ELR (cell line): Measurements from ENCODE around the gene SOD2.
"Not testable (repeated sequence)": the region's sequence is repeated elsewhere in the genome, so short reads cannot be mapped to it uniquely, and the experiment has no call there.

Experiments used
- DNase-seq: peaks from one replicate; pipeline ENCODE4 v3.0.0-alpha.2; 2015; ENCODE audit warnings: low read depth

The SOD2 gene

DNA sequence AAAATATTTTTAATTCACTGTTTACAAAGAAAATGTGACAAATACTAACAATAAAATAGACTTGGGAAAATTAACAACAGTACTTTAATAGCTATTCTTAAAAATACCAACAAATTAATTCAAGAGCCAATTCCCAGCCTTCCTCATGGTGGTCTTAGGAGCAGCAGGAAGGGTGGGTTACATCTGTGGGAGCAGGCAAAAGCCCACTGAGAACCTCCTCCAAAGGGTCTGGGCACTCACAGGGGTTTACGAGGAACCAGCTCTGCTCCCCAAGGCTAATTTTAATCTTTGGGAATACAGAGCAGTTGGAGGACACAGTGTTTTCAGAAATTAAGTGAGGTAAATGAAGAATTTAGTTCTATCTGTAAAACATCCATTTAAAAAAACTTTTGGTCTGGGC, 10.2 kb downstream of the SOD2 start:
- DNase-seq = no peak

DNA sequence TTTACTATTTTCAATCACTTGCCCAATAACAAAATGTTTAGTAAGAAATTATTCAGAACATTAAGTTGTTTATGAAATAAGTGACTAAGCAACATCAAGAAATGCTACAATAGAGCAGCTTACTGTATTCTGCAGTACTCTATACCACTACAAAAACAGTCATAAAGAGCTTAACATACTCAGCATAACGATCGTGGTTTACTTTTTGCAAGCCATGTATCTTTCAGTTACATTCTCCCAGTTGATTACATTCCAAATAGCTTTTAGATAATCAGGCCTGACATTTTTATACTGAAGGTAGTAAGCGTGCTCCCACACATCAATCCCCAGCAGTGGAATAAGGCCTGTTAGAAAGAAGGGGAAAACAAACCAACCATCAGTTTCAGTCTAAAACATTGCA, 10.7 kb downstream of the SOD2 start:
- DNase-seq = peak; percentile 21

DNA sequence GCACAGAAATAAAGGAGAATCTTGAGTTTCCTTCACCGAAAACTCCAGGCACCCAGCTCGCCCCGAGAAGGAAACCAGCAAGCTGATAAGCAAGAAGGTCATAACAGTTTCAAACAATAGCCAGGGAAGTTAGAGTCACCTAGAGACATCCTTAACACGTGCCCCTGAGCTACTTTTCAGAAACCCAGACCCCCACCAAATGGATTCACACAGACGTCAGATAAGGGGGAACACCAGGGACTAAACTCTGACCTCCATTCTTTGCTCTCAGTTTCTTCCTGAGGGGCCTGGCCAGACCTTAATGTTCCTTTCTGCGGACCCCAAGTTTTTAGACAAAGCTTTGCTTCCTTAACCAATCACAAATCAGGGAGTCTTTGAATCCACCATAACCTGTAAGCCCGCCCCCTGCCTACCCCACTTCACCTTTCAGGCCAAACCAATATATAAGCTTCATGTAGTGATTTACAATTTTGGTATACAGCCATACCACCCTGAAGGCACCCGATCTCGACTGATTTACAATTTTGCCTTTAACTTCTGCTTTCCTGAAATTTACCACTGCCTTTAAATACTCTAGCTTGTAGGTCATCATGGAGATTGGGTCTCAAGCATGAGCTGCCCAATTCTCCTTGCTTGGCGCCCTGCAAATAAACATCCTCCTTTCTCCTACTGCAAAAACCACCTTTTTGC, 11.7 kb downstream of the SOD2 start:
- no peak for DNase-seq

DNA sequence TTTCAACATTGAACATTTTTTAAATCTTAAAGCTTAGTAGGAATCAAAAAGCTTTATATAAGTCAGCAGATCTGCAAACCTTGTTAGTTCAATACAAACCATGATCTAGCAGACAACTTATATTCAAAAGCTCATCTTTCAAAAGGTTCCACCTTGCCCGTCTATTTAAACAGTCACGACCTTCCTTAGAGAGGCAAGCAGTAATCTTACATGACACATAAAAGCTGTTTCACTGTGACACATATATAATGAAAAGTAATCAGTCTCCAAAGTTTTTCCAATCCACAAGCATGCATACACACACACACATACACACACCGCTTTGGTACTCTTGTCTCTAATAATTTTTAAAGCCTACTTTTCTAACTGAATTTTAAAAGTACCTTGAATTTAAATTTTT, 12.9 kb downstream of the SOD2 start:
- peak; percentile 61 for DNase-seq

DNA sequence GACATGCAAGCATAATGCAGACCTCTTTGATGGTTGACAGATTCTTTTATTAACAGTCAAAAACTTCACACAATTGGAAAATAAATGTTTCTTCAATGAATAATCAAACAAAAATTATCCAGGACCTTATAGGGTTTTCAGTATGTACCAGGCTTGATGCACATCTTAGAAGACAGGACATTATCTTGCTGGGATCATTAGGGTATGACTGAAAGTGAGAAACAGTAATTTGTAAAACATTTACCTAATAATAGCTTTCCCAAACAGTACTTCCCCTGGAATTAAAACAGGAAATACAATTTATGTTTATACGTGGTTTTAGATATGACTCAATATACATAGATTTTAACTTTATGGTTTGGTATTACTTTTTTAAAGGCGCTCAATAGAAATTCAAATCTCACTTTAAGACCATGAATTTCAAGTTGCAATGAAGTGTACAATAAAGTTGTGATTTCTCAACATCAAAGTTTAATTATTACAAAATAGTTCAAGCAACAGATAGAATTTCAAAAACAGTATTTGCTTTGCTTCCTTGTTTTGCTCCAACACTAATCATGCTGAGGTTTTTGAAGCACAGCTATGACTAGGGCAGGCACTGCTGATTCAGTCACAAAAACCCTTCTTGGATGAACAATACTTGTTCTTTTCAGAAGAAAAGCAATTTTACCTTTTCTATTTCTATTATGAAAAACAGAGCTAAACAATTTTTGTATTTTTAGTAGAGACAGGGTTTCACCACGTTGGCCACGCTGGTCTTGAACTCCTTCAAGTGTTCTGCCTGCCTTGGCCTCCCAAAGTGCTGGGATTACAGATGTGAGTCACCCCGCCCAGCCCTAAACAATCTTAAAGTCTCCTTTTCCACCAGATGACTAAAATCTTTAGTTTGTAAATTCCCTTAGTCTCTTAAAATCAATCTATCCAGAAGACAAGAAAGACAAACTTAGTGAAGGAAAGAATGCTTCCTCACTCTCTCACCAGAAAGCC, 13.7 kb downstream of the SOD2 start:
- DNase-seq = peak; percentile 70

DNA sequence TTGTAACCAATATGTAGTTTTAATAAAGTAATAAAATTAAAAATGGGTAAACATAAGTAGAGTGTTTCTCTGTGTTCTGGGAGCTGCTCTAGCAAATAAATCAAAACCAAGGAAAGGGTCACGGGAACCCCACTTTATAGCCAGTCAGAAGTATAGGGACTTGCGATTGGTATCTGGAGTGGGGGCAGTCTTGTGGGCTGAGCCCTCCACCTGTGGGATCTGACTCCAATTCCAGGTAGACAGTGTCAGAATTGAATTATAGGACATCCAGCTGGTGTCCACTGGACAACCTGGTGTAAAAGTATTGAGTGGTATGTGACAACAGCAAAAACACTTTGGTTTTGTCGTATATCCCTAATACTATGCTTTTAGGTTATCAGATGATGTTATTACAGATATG, 14.5 kb downstream of the SOD2 start:
- no peak for DNase-seq

DNA sequence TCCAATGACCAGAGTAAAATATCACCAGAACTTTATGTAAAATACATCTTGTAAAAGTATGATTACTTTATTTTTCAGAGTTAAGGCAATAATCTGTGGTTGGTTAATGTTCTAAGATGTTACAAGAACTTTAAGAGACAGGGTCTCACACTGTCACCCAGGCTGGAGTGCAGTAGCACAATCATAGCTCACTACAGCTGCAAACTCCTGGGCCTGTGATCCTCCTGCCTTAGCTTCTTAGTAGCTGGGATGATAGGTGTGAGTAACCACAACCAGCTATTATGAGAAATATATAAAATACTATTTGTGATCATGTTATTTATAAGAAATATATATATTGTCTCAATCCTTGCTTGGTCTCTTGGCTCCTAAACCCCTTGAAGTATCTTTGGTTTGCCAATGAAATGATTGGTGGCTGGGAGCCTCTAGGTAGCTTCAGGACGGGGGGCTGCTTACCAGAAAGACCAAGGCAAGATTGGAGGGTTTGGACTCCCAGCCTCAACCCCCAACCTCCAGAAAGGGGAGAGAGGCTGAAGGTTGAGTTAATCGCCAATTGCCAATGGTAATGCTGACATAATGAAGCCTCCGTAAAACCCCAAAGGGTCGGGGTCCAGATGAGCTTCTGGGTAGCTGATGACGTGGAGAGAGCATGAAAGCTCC, 15.4 kb downstream of the SOD2 start:
- DNase-seq = no peak

DNA sequence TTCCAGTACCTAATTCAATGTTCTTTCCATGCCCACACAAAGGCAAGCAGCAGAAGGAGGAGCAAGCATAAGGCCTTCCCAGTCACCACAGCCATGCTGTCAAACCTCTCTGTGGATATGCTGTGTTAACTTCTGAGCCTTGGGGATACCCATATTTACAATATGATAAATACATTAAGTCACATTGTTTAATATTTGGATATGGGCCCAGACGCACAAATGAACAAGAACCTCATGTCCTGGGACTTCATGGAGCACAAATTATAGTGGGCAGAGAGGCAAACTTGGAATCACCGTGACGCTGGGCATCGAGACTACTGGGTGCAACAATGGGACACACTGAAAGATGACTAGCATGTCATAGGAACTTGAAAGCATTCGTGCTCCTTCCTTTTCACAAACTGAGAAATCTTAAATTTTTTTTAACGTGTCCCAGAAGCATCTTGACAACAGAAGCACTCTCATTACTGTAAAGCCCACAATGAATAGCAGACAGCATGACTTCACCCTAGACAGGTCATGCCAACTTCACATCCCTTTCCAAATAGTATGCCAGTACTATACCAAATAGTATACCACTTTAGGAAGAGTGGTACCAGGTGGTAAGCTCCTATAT, 16.0 kb downstream of the SOD2 start:
- no peak for DNase-seq

DNA sequence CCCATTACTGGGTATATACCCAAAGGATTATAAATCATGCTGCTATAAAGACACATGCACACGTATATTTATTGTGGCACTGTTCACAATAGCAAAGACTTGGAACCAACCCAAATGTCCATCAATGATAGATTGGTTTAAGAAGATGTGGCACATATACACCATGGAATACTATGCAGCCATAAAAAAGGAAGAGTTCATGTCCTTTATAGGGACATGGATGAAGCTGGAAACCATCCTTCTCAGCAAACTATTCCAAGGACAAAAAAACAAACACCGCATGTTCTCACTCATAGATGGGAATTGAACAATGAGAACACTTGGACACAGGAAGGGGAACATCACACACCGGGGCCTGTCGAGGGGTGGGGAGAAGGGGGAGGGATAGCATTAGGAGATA, 16.8 kb downstream of the SOD2 start:
- DNase-seq = not testable (repeated sequence)

DNA sequence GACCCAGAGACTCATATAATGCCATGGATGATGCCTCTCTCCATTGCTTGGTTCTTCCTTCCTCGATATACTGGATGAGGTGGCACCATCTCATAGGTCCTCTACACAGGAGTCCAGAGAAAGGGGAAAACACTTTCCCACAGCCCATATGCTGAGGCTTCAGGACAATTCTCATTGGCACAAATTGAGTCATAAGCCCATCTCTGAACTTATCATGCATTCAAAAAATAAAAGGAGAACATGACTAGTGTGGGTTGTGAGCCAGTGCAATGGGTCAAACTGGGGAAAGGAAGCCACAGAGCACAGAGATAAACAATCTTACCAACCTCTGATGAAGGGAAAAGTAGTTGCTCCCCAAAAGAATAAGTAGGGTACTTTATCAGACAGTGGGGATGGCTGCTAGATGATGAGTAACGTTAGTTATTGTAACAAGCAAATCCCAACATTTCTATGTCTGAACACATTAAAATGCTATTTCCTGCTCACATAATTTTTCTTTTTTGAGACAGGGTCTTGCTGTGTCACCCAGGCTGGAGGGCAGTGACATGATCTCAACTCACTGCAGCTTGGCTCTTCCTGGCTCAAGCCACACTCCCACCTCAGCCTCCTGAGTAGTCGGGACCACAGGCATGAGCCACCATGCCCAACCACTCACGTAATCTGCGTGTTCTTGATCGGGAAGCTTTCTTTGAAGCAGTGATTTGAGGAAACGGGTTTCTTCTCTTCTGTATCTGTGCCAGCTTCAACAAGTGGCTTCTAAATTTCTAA, 27.0 kb downstream of the SOD2 start:
- peak; percentile 13 for DNase-seq

DNA sequence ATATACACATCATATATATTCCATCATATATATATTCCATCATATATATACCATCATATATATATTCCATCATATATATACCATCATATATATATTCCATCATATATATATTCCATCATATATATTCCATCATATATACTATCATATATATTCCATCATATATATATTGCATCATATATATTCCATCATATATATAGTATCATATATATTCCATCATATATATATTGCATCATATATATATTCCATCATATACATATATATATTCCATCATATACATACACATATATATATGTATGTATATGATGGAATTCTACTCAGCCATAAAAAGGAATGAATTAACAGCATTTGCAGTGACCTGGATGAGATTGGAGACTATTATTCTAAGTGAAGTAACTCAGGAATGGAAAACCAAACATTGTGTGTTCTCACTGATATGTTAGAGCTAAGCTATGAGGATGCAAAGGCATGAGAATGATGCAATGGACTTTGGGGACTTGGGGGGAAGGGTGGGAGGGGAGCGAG, 29.6 kb downstream of the SOD2 start:
- DNase-seq = not testable (repeated sequence)

DNA sequence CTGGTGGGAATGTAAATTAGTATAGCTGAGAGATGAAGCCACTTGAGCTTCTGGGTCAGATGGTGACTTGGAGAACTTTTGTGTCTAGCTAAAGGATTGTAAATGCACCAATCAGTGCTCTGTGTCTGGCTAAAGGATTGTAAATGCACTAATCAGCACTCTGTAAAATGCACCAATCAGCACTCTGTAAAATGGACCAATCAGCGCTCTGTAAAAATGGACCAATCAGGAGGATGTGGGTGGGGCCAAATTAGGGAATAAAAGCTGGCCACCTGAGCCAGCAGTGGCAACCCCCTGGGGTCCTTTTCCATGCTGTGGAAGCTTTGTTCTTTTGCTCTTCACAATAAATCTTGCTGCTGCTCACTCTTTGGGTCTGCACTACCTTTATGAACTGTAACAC, 31.1 kb downstream of the SOD2 start:
- not testable (repeated sequence) for DNase-seq

DNA sequence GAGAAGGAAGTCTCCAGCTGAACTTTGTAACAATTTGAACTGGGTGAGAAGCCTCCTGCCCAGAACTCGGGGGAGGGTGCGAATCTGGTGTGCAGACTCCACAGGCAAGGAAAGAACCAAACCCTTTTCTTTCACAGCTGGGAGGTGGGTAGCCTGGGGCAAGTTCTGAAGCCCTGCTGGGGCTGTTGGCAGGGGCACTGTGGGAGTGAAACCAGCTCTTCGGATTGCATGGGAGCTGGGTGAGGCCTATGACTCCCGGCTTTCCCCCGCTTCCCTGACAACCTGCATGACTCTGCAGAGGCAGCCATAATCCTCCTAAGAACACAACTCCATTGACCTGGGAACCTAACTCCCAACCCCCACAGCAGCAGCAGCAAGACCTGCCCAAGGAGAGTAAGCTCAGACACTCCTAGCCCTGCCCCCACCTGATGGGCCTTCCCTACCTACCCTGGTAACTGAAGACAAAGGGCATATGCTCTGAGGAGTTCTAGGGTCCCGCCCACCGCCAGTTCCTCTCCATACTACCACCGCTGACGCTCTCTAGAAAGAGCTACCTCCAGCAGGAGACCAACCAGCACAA, 37.5 kb downstream of the SOD2 start:
- no peak for DNase-seq

DNA sequence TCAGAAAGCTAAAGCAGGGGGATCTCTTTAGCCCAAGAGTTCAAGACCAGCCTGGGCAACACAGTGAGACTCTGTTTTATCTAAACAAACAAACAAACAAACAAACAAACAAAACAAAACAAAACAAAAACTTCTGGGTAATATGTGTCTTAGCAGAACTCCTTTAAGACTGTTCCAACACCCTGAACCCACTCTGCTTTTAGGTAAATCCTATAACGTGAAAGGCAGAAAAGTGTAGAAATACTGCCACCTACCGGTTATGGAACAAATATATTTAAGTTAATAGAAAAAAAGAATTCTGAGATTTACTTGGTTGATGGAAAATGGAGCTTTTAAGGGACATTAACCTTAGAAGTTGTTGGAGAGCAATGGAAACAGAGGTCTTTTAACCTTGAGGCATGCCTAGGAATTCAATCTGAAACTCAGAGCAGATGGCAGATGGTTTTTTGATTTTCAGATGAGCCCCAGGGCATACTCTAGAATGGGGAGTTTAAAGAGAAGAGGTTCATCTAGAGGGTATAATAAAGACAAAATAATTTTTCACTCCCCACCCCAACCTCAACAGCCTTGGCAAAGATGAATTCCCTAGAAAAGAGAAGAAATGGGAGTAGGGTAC, 38.5 kb downstream of the SOD2 start:
- DNase-seq = peak; percentile 75

DNA sequence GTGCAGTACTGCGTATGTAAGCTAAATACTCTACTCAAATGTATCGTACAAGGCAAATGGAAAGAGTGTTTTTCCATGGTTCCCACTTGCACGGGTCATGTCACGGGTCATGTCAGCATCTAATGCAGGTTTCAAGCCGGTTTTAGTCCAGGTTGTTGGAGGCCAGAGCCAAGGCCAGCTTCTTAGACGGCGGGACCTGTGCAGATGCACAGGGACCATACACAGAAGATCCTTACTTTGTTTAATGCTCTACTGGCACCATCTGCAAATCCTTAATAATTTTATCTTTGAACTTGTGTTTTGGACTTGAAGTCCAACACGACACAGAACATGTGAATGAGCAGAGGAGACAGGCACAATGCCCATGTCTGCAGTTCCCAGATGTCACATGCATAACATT, 42.7 kb downstream of the SOD2 start:
- DNase-seq = no peak

DNA sequence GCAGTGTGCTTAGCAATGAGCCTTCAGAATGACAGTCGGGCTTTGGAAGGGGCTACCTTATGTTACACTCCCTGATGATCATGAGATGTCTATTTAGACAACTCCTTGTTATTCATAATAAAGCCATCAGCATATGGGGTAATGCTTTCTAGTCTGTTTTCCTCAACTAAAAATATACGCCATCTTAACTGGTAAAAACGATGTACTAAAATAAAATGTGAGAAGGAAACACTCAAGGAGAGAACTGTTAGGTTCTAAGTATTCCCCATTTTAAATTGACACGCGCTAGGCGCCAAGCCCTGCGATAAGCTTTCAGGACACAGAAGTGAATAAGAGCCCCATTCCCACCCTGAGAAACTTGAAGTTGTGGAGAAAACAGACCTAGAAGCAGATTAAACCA, 43.6 kb downstream of the SOD2 start:
- DNase-seq = no peak

DNA sequence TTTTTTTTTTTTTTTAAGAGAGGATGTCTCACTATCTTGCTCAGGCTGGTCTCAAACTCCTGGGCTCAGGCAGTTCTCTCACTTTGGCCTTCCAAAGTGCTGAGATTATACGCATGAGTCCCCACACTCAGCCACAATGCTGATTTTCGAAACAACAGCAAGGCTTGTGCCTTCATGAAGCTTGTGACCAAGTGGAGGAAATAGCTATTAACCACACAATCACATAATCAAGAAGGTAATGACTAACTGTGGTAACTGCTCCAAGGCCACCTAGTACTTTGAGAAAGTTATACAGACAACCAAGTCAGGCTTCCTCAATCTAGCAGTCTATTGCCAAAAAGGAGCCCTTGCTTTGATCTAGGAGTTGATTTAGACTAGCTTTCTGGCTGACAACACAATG, 46.3 kb downstream of the SOD2 start:
- peak; percentile 32 for DNase-seq

DNA sequence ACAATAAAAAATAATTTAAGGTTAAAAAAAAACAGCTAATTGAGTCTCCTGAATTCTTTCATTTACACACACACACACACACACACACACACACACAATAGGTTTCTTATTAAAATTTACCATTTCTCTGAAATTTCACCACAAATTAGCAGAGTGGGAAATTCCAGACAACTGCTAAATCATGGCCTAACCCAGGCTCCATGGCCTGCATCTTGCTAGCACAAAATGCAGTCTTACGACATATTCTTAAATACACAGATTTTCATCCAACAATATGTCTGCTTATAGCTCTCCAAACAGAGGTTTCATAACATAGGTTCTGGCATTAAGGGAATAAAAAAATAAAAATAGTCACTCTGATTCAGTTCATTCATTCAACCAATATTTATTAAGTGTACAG, 46.9 kb downstream of the SOD2 start:
- DNase-seq = no peak

DNA sequence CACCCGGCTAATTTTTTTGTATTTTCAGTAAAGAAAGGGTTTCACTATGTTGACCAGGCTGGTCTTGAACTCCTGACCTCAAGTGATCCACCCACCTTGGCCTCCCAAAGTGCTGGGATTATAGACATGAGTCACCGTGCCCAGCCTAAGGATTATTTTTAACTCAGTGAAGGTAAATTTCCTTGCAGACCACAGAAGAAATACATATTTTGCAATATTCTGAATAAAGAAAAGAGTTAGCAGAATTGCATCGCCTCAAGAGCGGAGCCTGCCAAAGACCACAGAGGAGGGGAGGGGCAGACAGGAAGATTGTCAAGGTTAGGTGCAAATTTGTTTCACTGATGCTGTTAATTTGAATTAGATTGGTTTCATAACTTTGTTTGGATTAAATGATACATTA, 47.4 kb downstream of the SOD2 start:
- DNase-seq = no peak
